ENCODE results near the gene SNX32.
"Not testable (repeated sequence)": the region's sequence is repeated elsewhere in the genome, so short reads cannot be mapped to it uniquely, and the experiment has no call there.

Gene SNX32

DNA sequence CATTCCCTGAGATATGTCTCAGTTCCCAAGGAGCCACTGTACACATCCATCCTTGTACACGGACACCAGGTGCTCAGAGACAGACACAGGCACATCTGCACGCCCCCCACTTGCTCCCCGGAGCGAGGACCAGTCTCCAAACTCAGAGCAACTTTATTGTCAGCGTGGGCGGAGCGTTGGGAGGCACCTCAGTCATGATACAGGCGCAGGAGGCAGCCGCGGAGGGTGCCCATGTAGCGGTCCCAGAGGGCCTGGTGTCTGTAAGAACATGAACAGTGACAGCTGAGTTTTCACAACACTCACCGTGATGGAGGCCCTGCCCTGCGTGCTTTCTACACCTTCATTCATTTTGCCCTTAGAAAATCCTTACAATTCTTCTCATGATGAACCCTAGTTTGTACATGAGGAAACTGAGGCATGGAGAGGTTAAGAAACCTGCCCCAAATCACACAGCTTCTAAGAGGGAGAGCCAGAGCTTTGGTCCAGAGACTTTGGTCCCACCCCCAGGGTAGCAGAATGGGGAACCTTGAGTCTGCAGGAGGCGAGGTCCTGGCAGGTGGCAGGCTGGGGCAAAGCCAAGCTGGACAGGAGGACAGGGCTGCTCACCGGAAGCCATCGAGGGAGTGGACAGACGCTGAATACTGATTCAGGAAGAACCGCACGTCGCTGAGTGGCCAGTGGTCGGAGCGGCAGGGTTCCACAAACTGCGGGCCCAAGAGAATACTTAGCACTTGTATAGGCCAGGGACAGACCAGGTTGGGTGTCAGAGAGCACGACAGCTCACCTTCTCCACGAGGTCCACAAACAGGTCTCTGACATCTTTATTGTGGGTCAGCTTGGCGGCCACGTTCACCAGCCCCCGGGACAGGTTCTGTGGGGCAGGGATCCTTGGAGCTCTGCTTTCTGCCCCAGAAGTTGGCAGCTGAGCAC, 50.3 kb downstream of the SNX32 start:
- DNase-seq (ENCODE audit: low read depth in 2 of 2), result no peak

DNA sequence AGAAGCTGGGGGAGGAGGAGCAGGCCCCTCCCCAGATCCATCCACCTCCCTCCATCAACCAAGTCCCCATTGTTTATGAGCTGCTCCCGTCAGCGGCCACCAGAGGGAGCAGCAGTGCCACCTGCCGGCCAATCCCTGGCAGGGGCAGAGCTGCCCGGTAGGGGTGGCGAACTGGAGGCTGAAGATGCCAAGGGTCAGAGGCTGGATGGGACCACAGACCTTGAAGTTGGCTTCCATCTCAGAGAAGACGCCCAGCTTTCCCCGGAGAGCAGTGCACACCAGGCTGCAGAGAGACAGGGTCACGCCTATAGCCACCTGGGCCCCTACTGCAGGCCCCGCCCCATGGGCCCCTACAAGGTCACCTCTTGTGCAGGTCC, 50.9 kb downstream of the SNX32 start:
- peak in 1 of 2 donors; percentile 66 for DNase-seq (ENCODE audit: low read depth in 2 of 2)

DNA sequence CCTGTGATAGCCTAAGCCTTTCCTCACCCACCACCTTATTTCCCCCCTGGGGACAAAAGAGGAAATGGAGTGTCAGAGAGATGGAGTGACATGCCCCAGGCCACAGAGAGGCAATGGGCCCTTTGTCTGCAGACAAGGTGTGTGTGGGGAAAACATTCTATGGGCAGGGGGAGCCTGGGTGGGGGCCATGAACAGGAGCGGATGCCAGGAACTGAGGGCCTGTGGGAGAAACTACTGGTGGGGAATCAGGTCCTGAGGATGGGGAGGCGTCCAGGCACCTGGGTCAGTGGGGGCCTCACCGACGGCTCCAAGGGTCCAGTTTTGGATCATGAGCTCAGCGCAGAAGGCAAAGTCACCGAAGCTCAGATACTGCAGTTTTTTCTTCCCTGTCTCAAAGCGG, 51.5 kb downstream of the SNX32 start:
- DNase-seq (ENCODE audit: low read depth in 2 of 2), result no peak

DNA sequence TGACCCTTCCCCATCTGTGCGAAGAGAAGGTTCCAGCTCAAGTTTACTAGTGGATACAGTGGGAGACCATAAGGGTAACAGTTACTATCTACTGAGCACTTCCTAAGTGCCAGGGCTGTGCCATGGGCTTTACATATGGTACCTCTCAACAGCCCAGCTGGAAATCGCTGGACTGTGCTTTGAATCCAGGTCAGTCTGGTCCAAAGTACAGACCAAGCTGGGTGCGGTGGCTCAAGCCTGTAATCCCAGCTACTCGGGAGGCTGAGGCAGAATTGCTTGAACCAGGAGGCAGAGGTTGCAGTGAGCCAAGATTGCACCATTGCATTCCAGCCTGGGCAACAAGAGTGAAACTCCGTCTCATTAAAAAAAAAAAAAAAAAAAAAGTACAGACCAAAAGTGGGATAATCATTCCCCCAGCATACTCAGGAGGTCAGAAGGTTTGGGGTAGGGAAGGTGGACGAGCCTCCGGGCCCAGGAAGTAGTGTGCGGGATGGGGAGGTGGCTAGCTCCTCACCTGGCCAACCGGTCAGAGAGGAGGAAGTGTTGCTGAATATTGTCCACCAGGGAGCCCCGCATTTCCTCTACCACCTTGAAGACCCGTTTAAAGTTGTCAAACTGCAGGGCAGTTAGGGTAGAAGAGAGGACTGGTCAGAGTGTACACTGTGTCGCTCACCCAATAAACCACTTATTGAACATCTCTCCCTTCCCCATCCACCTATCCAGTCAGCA, 52.2 kb downstream of the SNX32 start:
- no peak for DNase-seq (ENCODE audit: low read depth in 2 of 2)

DNA sequence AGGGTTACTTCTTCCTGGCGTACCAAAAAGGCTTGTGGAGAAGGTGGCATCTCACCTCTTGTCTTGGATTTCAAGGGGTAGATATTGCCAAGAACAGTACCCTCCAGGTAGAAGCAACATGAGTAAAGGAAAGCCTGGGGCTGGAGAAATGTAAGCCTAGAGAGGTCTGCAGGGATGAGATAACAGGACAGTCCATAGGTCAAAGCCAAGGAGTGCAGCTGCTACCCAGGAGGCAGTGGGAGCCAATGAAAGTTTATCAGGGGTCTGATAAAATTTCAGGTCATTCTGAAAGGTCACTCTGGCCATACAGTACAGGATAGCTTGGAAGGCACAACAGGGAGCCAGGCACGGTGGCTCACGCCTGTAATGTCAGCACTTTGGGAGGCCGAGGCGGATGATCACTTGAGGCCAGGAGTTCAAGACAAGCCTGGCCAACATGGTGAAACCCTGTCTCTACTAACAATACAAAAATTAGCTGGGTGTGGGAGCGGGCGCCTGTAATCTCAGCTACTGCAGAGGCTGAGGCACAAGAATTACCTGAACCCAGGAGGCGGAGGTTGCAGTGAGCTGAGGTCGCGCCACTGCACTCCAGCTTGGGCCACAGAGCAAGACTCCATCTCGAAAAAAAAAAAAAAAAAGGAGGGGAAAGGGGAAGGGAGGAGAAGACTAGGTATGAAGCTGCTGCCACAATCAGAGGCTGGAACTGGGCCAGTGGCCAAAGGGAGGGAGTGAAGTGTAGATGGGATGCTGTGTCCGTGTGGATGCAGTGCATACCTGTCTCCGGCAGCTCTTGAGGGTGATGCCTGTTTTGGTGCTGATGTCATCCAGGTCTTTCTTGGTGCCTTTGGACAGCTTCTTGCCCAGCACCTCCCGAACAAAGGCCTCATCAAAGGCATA, 53.3 kb downstream of the SNX32 start:
- no peak for DNase-seq (ENCODE audit: low read depth in 2 of 2)

DNA sequence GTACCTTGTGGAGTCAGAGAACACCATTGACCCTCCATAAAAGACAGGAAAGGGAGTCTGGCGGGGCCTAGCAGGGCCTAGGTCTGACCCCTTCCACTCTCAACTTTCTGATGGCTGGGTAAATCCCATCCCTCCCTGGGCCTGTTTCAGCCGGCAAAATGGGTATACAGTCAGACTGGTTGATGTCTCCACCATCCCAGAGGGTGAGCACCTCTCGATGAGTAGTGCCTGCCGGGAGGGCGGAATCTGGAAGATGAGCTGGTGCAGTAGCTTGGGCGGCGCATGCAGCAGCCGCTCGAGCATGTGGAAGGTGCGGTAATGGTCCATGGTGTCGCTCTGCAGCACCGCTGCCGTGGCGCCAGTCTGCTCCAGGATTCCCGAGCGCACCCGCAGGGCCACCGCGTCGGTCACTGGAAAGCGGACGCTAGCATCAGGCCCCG, 54.0 kb downstream of the SNX32 start:
- no peak for DNase-seq (ENCODE audit: low read depth in 2 of 2)

GRCh38 chr11:65888163-65888814, 54.5 kb downstream of the SNX32 start, which contains the start of gene FIBP:
FIBP (minus strand) TSS chr11:65888471; CDS start chr11:65888418, 53 bp downstream.
- DNase-seq (ENCODE audit: low read depth in 2 of 2), result peak; percentile 91 to 93

- DNase-seq (ENCODE audit: low read depth in 2 of 2), result peak; percentile 97
Measured at GRCh38 chr11:65890324-65891218, 56.8 kb downstream of the SNX32 start, which contains the start of gene CCDC85B. CCDC85B (plus strand) TSS chr11:65890673; CDS start chr11:65890784, 111 bp downstream.

DNA sequence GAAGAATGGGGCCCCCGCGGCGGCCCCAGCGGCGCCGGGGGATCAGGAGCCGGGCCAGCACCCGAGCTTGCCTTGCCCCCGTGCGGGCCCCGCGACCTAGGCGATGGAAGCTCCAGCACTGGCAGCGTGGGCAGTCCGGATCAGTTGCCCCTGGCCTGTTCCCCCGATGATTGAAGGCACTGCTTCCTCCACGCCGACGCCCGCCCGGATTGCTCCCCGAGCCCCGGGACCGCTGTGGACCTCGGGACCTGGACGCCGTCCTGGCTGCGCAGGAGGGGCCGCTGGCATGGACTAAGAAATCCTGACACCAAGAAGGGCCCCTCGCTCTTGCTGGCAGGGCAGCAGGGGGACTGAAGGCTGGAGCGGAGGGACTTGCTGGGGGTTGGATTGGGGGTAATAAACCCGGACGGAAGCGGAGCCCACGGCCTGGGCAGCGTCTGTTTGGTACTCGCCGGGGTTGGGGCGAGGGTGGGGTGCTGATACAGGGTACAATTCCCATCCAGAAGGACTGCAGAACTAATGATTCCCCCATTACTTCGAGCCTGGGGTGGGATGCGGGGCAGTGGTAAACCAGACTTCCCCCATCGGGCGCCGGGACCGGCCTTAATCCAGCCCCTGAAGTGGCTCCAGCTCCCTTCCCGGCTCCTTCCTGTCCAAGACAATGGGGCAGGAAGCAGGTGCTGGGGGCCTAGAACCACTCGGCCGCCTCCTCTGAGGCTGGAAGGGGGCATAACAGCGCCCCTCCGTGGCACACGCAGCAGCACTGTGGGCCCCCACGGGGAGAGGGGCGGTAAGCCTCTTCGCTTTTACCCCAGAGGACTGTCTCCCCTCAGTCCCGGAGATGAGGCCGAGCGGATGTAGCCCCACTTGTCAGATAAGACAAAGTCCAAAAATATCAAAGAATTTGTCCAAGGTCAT, 57.7 kb downstream of the SNX32 start:
- DNase-seq (ENCODE audit: low read depth in 2 of 2), result no peak

GRCh38 chr11:65892137-65892540, 58.4 kb downstream of the SNX32 start:
- not testable (repeated sequence) for DNase-seq (ENCODE audit: low read depth in 2 of 2)

- DNase-seq (ENCODE audit: low read depth in 2 of 2), result no peak
Measured at GRCh38 chr11:65892661-65893317, 59.0 kb downstream of the SNX32 start.

DNA sequence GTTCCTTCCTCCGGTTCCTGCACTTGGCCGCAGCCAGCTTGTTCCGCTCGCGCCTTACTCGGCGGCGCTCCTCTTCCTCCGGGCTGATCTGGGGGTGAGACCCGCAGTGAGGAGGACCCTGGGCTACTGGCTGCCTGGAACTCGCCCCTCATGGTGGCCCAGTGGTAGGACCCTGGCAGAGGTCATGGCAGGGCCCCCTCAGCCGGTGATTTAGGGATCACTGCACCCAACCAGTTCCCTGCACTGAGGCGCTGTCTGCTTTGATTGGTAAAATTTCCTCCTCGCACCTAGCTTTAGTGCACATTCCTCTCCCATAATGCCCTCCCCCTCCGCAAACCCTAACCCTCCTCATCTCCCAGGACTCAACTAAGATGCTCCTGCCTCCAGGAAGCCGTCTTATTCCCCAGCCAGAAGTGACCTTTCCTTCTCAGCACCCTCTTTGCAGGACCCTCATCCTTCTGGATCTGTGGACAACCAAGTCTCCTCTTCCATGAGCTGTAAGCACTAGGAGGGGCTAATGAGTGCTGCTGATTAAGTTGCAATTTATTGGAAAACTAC, 60.4 kb downstream of the SNX32 start:
- DNase-seq (ENCODE audit: low read depth in 2 of 2), result no peak

GRCh38 chr11:65895482-65895981, 61.8 kb downstream of the SNX32 start:
- no peak for DNase-seq (ENCODE audit: low read depth in 2 of 2)

- DNase-seq (ENCODE audit: low read depth in 2 of 2), result no peak
Measured at GRCh38 chr11:65896034-65896999, 62.6 kb downstream of the SNX32 start.

DNA sequence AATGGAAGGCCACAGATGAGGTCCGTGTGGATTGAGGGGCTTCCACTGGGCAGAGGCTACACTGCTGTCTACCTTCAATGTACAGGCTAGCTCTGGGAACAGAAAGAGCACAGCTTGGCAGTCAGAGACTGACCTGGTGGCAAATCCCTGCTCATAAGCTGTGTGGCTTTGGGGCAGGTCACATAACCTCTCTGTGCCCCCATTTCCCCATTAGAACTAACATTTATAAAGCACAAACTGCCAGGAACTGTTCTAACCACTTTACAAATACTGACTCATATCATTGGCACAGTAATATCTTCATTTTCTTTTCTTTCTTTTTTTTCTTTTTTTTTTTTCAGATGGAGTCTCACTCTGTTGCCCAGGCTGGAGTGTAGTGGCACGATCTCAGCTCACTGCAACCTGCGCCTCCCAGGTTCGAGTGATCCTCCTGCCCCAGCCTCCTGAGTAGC, 63.3 kb downstream of the SNX32 start:
- DNase-seq (ENCODE audit: low read depth in 2 of 2), result no peak

DNA sequence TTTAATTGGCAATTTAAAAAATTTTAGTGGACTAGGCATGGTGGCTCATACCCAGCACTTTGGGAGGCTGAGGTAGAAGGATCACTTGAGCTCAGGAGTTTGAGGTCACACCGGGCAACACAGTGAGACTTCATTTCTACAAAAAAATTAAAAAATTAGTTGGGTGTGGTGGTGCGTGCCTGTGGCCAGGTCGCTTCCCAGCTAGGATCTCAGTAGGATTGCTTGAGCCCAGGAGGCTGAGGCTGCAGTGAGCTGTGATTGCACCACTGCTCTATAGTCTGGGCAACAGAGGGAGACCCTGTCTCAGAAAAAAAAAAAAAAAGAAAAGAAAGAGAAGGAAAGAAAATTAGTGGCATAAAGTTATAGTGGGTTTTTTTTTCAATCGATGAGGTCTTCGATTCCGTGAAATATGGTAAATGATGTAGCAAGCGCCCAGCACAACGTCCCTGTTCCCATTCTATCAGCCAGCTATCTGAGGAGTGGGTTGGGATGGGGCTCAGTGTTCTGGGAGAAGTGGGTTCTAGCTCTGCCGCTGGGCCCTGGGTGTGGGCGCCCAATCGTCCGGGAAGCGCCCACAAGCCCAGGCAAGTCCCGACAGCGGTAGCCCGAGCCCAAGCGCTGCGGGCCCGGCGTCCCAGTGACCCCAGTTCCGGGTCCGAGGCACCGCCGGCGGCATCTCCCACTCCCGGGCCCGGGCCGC, 65.0 kb downstream of the SNX32 start:
- no peak for DNase-seq (ENCODE audit: low read depth in 2 of 2)
